Measurements from ENCODE around the gene USP24.
A peak's percentile ranks its signal among the peaks of the same experiment; 100 is the strongest.
"Not testable (repeated sequence)": the region's sequence is repeated elsewhere in the genome, so short reads cannot be mapped to it uniquely, and the experiment has no call there.

USP24 gene

DNA sequence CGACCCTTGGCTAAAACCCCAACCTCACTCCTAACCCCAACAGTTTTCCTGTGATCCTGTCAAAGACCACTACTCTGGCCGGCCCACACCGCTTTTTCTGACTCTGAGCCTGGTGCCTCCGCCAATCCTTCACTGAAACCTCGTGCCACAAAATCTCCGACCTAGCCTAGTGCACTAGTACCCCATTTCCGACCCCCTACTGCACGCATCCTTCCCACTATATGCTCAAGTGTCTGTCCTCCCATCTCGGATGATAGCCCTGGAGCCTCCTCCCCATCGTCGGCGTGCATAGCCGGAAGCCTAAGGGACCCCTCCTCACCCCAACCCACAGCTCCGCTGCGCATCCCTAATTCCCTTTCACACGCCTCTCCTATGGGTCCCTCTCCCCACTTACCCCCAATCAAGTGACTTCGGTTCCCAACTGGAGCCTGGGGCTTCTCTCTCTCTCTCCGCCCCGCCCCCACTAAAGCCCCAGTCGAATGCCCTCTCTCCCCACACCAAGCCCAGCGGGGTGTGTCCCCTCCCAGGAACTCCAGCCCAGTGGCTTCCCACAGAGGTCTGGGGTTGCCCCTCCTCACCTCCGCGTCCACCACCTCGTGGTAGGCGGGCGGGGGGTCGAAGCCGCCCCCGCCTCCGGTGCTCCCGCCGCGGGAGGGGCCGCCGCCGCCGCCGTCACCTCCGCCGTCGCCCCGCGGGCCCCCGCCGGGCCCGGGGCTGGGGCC lies 791 bp downstream of the USP24 start:
- H3K9me3 Mint-ChIP-seq = no peaks in the 10 kb centered on the region
- H3K4me3 Mint-ChIP-seq = peak overlapping the region; percentile 95
- peak; percentile 72 for ATAC-seq
- peaks cover 8% of the 10 kb centered on the region for H3K36me3 Mint-ChIP-seq
- H3K27ac Mint-ChIP-seq = peak overlapping the region; percentile 99
- peaks cover 79% of the 10 kb centered on the region for H3K4me1 Mint-ChIP-seq
- no peaks in the 10 kb centered on the region for H3K27me3 Mint-ChIP-seq

DNA sequence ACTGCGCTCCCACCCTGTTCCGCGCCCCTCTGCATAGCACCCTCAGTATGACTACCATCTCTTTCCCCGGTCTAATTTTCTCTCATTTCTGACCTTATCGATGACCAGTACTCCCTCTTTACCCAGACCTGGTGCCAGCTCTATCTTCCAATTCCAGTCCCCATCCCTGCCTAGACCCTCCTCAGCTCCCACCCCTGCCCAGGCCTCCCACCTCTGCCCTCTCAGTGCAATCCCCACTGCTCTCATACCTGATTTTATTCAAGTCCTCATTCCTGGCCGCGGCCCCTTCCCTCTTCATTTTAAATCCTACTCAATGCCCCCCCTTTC lies 1.3 kb downstream of the USP24 start:
- ATAC-seq = no peak
- peaks cover 85% of the 10 kb centered on the region for H3K4me1 Mint-ChIP-seq
- peak overlapping the region; percentile 95 for H3K4me3 Mint-ChIP-seq
- peak overlapping the region; percentile 99 for H3K27ac Mint-ChIP-seq
- H3K36me3 Mint-ChIP-seq = peaks cover 8% of the 10 kb centered on the region
- no peaks in the 10 kb centered on the region for H3K9me3 Mint-ChIP-seq
- no peaks in the 10 kb centered on the region for H3K27me3 Mint-ChIP-seq

DNA sequence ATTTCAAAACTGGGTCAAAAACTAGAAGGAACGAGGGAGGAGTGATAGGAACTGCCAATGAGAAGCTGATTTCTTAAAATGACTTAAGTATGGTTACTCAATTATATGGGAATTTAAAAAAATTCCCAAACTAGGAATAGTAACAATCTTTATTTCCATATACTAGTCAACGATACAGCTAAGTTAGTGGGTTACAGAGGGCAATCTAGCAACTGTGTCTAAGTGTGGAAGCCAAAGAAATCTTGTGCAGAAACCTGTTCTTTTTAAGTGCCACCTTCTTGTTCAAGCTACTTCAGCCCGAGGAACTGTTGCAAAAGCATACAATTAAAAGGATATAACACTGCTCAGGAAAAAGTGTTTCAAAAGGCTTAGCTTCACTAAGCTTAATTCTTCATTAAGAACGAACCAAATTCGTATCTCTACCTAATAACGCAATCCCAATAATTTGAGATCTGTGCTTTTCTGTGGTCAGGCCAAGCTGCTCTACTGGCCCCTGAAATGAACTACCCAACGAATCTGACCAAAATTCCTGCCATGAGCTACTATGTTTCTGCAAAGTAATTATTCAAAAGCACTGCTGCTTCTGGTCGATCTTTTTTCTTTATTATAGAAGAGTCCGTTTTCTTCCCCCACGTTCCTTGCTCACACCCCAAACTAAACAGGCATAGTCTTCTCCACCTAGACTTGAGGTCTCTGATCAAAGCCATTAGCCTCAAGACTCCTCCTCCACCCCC lies 1.8 kb downstream of the USP24 start:
- Mint-ChIP-seq H3K4me1 (peaks cover 84% of the 10 kb centered on the region), H3K27me3 (no peaks in the 10 kb centered on the region), H3K9me3 (no peaks in the 10 kb centered on the region), H3K36me3 (peaks cover 8% of the 10 kb centered on the region), H3K27ac (peak overlapping the region; percentile 99), H3K4me3 (peak overlapping the region; percentile 95)
- ATAC-seq = no peak

DNA sequence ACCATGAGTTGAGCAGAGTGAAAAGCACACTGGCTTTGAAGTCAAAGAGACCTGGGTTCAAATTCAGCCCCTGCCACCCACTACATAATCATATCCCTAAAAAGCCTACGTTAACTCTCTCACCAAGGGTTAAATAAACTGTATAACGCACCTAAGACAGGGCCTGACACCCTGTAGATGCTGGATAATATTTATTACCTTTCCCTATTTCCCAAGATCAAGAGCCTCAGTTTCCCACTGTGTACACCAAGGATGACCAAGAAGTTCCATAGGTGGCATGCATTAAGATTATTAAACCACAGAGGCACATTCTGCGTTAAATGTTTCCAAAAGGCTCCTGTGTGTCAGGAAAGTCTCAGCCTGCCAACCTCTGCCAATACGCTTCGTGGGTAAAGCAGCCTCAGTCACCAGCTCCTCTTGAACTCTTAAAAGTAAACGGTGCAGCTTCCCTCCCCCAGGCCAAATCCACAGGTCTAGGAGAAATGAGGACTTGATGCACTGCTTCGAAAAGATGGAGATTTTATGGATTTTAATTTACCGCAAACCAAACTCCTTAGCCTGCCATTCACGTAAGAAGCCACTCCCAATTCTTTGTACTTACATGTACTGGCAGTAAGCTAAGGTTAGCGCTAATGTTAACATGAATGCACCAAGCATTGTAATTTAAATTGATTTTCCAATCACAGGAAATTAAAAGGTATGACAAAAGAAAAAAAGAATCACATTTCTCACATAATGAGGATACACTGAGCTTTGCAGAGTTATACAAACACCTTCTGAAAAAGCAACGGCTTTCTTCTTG lies 2.6 kb downstream of the USP24 start:
- ATAC-seq = no peak
- Mint-ChIP-seq H3K36me3 (peaks cover 8% of the 10 kb centered on the region), H3K4me3 (peak overlapping the region; percentile 95), H3K27me3 (no peaks in the 10 kb centered on the region), H3K27ac (peak overlapping the region; percentile 99), H3K9me3 (no peaks in the 10 kb centered on the region), H3K4me1 (peaks cover 76% of the 10 kb centered on the region)

DNA sequence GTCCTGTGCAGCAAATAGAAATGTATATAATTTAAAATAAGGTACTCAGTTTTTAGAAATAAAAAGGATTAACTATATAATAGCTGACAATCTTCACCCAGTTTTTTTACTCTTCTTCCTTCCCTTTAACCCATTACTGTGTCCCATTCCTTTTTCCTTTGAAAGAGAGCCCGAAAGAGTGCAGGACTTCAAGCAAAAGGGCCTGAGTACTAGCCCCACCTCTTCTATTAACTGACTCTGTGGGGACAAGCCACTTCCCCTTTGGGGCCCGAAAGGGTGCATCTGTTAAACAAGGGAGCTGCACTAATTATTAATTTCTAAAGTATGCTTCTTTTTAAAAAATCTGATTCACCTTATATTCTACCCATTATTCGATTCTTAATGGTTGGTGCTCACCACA lies 3.3 kb downstream of the USP24 start:
- Mint-ChIP-seq H3K4me1 (peaks cover 75% of the 10 kb centered on the region), H3K36me3 (peaks cover 8% of the 10 kb centered on the region), H3K27me3 (no peaks in the 10 kb centered on the region), H3K4me3 (peak overlapping the region; percentile 95), H3K9me3 (no peaks in the 10 kb centered on the region), H3K27ac (peak overlapping the region; percentile 99)
- no peak for ATAC-seq

DNA sequence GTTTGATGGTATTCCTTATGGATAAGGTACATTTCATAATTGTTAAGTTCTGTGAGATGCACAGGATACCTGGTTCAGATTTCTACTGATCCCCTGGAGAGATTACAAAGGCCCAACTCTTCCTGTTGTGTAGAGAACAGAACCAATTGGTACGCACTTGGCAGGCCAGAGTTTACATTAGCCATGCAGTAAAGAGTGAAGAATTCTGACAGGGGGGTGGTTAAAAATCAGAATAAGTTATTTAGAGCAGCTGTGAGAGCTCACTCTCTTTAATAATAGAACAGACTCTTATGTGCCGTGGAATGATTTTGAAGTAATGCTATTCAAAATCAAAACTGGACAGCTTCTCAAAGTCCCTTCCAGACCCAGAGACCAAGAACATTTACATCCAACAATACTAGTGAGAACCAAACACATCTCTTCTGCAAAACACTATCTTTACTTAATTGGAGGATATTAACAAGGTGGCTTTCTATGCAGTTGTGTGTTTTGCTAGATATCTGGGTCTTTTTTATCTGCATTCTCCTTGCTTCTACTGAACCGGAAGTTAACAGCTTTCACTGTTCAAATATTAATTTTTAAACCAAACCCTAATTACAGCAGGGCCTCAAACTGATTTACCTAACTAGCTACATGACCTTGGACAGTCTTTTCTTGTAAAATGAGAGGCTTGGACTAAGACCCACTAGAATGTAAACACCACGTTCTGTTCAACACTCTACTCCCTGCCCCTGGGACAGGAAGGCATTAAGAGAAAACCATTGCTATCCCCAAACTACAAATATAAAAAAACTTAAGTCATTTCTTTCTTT lies 4.0 kb downstream of the USP24 start:
- no peak for ATAC-seq
- Mint-ChIP-seq H3K9me3 (no peaks in the 10 kb centered on the region), H3K4me1 (peaks cover 75% of the 10 kb centered on the region), H3K36me3 (peaks cover 14% of the 10 kb centered on the region), H3K27ac (peak overlapping the region; percentile 99), H3K27me3 (no peaks in the 10 kb centered on the region), H3K4me3 (peak overlapping the region; percentile 65)

DNA sequence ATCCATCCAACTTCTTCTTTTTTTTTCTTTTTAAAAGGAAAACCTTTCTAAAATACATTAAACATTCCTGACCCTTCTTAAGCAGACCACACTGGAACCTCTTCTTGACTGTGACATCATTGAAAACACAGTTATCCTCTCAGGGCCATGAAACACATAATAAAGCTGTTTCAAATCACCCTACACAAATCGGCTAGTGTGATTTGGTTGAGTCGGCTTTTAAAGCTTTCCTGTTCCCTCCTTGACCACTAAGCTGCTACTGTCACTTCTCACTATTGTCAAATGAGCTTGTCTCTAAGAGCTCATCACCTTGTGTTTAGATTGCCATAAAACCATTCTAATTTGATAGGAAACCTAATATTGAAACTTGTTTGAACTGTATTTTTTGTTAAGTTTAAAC lies 5.9 kb downstream of the USP24 start:
- Mint-ChIP-seq H3K36me3 (peaks cover 14% of the 10 kb centered on the region), H3K27me3 (no peaks in the 10 kb centered on the region), H3K4me3 (peak overlapping the region; percentile 56), H3K9me3 (no peaks in the 10 kb centered on the region), H3K4me1 (peaks cover 75% of the 10 kb centered on the region), H3K27ac (peak overlapping the region; percentile 61)
- no peak for ATAC-seq

DNA sequence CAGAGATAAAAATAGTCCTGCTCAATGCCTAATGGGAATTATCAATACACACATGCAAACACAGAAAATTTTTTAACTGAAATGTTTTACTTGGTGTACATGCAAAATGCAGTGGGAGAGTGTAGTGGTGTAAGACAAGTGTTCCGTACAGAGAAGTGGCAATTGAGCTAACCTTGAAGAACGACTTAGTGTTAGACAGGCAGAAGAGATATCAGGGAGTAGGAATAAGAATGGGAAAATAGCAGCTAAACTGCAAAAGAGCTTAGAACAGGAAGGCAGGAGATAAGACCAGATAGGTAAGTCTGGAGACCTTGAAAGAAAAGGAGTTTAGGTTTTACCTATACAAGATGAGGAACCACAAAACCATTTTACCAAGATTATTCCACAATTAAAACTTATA lies 9.0 kb downstream of the USP24 start:
- Mint-ChIP-seq H3K36me3 (peaks cover 17% of the 10 kb centered on the region), H3K4me1 (peaks cover 63% of the 10 kb centered on the region), H3K27ac (no peak overlapping the region), H3K4me3 (no peak overlapping the region), H3K9me3 (no peaks in the 10 kb centered on the region), H3K27me3 (no peaks in the 10 kb centered on the region)
- no peak for ATAC-seq

DNA sequence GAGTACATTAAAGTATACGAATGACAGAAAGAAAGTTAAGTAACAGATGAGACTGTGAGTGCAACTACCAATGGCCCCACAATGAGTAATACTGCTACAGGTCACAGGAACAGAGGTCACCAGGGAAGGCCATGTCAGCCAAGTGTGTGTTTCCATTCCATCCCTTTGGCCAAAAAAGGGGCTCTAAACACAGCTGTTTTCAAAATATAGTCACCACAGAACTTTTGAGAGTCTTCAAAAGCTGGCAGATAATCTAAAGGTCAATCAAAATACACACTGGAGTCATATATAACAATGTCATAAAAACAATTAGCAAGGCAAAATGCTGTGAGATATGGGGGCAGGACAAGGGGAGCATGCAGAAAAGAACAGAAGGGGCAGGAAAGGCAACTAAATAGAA lies 10.2 kb downstream of the USP24 start:
- Mint-ChIP-seq H3K9me3 (no peaks in the 10 kb centered on the region), H3K27me3 (no peaks in the 10 kb centered on the region), H3K4me3 (peak overlapping the region; percentile 12), H3K4me1 (peaks cover 58% of the 10 kb centered on the region), H3K27ac (no peak overlapping the region), H3K36me3 (peaks cover 26% of the 10 kb centered on the region)
- ATAC-seq = peak; percentile 75

DNA sequence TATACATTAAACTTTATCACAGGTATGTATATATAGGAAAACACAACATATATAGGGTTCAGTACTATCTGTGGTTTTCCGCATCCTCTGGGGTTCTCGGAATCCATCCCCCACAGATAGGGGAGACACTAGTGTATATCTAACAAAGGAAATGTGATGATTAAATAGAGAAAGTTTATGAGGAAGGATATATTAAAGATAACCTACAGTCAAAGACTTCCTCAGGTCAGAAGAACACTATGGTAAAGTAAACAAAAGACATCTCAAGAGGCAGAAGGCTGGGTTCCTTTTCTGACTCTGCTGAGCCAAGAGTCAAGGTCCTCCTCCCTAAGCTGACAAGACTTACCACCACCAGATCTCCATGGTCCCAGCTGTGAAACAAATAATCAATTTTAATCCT lies 12.1 kb downstream of the USP24 start:
- no peaks in the 10 kb centered on the region for H3K9me3 Mint-ChIP-seq
- no peak overlapping the region for H3K4me3 Mint-ChIP-seq
- no peaks in the 10 kb centered on the region for H3K27me3 Mint-ChIP-seq
- H3K36me3 Mint-ChIP-seq = peaks cover 41% of the 10 kb centered on the region
- peaks cover 55% of the 10 kb centered on the region for H3K4me1 Mint-ChIP-seq
- ATAC-seq = no peak
- no peak overlapping the region for H3K27ac Mint-ChIP-seq

DNA sequence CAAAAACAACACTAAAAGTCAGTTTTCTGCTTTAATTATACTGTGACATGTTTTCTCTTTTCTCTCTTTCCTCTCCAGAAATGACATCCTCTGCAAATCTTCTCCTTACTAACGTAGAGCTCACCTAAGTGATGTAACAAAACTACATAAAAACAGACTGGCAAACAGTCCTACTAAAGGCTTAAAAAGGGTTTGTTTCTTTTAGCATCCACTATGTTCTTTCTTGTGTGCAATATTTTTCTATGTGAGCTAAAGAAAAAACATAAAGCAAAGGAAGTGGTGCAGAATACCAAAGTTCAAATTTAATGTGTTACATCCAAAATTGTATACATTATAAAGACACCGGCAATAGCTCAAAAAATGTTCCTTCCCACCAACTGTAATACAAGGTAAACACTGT lies 14.5 kb downstream of the USP24 start:
- ATAC-seq = no peak
- no peak overlapping the region for H3K4me3 Mint-ChIP-seq

DNA sequence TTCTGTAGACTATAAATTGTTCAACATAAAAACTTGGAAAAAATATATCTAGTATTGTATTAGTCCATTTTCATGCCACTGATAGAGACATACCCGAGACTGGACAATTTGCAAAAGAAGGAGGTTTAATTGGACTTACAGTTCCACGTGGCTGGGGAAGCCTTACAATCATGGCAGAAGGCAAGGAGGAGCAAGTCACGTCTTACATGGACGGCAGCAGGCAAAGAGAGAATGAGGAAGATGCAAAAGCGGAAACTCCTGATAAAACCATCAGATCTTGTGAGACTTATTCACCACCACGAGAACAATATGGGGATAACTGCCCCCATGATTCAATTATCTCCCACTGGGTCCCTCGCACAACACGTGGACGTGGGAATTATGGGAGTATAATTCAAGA lies 15.4 kb downstream of the USP24 start:
- H3K4me3 Mint-ChIP-seq, H3K9me3 Mint-ChIP-seq, ATAC-seq, H3K27me3 Mint-ChIP-seq: not testable (repeated sequence)
- H3K36me3 Mint-ChIP-seq = peaks cover 54% of the 10 kb centered on the region
- peak overlapping the region; percentile 31 for H3K27ac Mint-ChIP-seq
- peaks cover 68% of the 10 kb centered on the region for H3K4me1 Mint-ChIP-seq

More for the DNA sequence above, 14.5 kb downstream of the USP24 start:
- Mint-ChIP-seq H3K36me3 (peaks cover 46% of the 10 kb centered on the region), H3K27ac (no peak overlapping the region), H3K4me1 (peaks cover 65% of the 10 kb centered on the region), H3K27me3 (no peaks in the 10 kb centered on the region), H3K9me3 (no peaks in the 10 kb centered on the region)

DNA sequence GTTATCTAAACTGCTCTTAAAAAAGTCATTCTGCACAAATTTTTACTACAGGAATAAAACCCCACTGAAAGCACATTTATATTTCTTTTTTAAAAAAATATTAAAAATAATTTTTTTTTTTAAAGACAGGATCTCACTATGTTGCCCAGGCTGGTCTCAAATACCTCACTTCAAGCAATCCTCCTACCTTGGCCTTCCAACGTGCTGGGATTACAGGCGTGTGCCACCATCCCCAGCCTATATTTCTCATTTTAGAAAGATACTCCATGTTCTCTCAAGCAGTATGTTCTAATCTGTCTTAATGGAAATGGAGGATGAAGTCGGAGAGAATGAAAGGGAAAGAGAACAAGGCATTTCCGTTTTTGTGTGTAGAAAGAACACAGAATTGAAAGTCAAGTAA lies 17.1 kb downstream of the USP24 start:
- Mint-ChIP-seq H3K9me3 (no peaks in the 10 kb centered on the region), H3K27me3 (no peaks in the 10 kb centered on the region), H3K36me3 (peaks cover 59% of the 10 kb centered on the region), H3K4me3 (no peak overlapping the region), H3K4me1 (peaks cover 77% of the 10 kb centered on the region), H3K27ac (peak overlapping the region; percentile 38)
- no peak for ATAC-seq

DNA sequence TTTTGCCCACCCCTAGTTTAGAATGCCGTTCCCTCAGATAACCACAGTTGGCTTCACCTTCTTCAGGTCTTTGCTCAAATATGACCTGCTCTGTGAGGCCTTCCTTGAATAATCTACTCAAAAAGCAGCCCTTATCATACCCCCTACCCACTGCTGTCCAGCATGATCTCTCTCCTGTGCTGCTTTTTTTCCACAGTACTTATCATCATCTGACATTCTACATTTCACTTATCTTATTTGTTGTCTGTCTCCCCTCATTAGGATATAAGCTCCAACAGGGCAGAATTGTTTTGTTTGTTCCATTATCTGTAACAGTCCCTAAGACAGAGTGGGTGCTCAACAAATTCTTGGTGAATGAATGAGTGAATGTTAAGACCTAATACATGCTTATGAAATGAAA lies 18.1 kb downstream of the USP24 start:
- H3K27ac Mint-ChIP-seq = peak overlapping the region; percentile 38
- no peak for ATAC-seq
- peaks cover 59% of the 10 kb centered on the region for H3K36me3 Mint-ChIP-seq
- no peaks in the 10 kb centered on the region for H3K27me3 Mint-ChIP-seq
- H3K4me1 Mint-ChIP-seq = peaks cover 78% of the 10 kb centered on the region
- no peak overlapping the region for H3K4me3 Mint-ChIP-seq
- no peaks in the 10 kb centered on the region for H3K9me3 Mint-ChIP-seq

All from stimulated activated memory B cell treated with anti-CD40 and anti-IgM and Interleukin-4, amounts not matched to agents 10 μg/mL and 1 μg/mL and 100 μg/mL, for 72 hours (primary cell).